ENCODE data around the gene NRP2.
A peak's percentile ranks its signal among the peaks of the same experiment; 100 is the strongest.

Gene NRP2

DNA sequence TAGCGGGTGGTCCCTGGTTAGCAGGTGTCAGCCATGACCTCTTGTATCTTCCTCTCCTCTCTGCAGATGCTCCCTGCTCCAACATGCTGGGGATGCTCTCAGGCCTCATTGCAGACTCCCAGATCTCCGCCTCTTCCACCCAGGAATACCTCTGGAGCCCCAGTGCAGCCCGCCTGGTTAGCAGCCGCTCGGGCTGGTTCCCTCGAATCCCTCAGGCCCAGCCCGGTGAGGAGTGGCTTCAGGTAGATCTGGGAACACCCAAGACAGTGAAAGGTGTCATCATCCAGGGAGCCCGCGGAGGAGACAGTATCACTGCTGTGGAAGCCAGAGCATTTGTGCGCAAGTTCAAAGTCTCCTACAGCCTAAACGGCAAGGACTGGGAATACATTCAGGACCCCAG lies 60.8 kb downstream of the NRP2 start:
- TF ChIP-seq TOX (CRISPR knock-in tag; IDR thresholded peaks at IDR 0.05; ENCODE audit: borderline replicate concordance) (no peak), ISL1 (CRISPR knock-in tag; IDR thresholded peaks at IDR 0.05) (no peak), CSRNP3 (CRISPR knock-in tag; IDR thresholded peaks at IDR 0.05) (no peak), PPARA (CRISPR knock-in tag; IDR thresholded peaks at IDR 0.05; ENCODE audit: borderline replicate concordance) (no peak), ZFP30 (CRISPR knock-in tag; IDR thresholded peaks at IDR 0.05) (no peak), ESRRG (CRISPR knock-in tag; IDR thresholded peaks at IDR 0.05) (no peak), ZFP3 (CRISPR knock-in tag; IDR thresholded peaks at IDR 0.05) (no peak), GLIS3 (CRISPR knock-in tag; IDR thresholded peaks at IDR 0.05) (no peak), TCF4 (CRISPR knock-in tag; IDR thresholded peaks at IDR 0.05; ENCODE audit: borderline replicate concordance) (no peak), SNAI2 (CRISPR knock-in tag; IDR thresholded peaks at IDR 0.05) (no peak), ZNF565 (CRISPR knock-in tag; conservative IDR thresholded peaks at IDR 0.05; ENCODE audit: low read depth) (no peak), BACH2 (CRISPR knock-in tag; IDR thresholded peaks at IDR 0.05; ENCODE audit: borderline replicate concordance) (no peak), POU6F1 (CRISPR knock-in tag; IDR thresholded peaks at IDR 0.05; ENCODE audit: borderline replicate concordance, low read depth) (no peak), ZNF70 (CRISPR knock-in tag; IDR thresholded peaks at IDR 0.05) (no peak), ZC3H10 (CRISPR knock-in tag; IDR thresholded peaks at IDR 0.05) (no peak), CREB5 (CRISPR knock-in tag; IDR thresholded peaks at IDR 0.05; ENCODE audit: low read depth) (no peak), OSR1 (CRISPR knock-in tag; IDR thresholded peaks at IDR 0.05) (no peak), RARB (CRISPR knock-in tag; IDR thresholded peaks at IDR 0.05) (no peak)
- ATAC-seq, result no peak

DNA sequence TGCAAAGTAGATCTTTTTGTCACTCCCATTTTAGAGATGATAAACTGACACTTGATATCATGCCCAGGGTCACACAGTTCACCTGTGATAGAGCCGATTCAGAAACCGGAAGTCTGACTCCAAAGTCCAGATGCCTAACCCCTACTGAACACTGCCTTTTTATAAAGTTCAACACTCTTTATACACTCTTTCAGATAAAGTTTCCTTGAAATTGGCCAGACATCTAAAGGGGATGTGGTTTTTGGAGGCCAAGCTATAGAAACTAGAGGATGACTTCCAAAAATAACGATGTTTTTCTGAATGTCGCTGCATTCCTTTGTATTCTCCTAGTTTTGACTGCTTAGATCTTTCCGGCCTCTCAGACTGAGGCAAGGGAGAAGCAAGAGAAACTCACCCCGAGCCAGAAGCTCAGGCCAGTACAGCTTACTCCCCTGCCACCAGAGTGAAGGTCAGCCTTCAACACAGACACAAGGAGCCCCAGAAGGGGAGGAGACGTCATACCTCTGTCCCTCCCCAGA lies 61.8 kb downstream of the NRP2 start:
- TF ChIP-seq BACH2 (CRISPR knock-in tag; IDR thresholded peaks at IDR 0.05; ENCODE audit: borderline replicate concordance), result no peak
- TF ChIP-seq TCF4 (CRISPR knock-in tag; IDR thresholded peaks at IDR 0.05; ENCODE audit: borderline replicate concordance), result no peak
- no peak for ATAC-seq

DNA sequence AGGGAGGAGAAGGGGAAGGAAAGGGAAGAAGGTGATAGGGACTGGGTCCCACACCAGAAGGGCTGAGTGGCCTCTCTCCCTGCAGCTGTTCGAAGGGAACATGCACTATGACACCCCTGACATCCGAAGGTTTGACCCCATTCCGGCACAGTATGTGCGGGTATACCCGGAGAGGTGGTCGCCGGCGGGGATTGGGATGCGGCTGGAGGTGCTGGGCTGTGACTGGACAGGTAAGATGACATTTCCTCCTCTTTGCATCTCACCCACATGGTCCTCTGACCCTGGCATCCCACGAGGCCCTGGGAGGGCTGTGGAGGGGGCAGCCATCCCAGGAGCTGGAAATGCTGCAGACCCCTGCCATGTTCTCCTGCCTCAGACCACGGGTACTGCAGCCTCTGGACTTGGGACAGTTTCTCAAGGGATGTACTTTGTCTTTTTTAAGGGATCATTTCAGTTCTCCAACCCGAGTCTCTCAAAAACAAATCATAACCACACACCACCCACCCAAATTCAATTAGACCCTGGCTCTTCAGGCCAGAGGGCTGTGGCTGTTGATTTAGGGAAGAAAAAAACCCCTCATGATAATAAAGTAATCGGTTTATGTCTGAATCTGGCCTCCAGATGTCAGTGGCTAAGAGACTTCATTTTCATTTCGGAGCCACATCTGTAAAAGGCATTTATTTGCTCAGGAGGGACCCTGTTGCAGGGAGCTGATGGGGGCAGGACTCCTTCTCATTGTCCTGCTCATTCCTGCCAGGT lies 63.5 kb downstream of the NRP2 start:
- peak; percentile 41 for ATAC-seq
- TF ChIP-seq TCF4 (CRISPR knock-in tag; IDR thresholded peaks at IDR 0.05; ENCODE audit: borderline replicate concordance), result peak; percentile 100
- TF ChIP-seq GLIS3 (CRISPR knock-in tag; IDR thresholded peaks at IDR 0.05), result no peak
- no peak for TF ChIP-seq OSR1 (CRISPR knock-in tag; IDR thresholded peaks at IDR 0.05)
- 0 out of 2 replicates have a peak, but pooled peaks have one; percentile 32 for TF ChIP-seq ZNF70 (CRISPR knock-in tag; IDR thresholded peaks at IDR 0.05)
- TF ChIP-seq RARB (CRISPR knock-in tag; IDR thresholded peaks at IDR 0.05), result no peak
- TF ChIP-seq ZFP3 (CRISPR knock-in tag; IDR thresholded peaks at IDR 0.05), result no peak
- no peak for TF ChIP-seq ISL1 (CRISPR knock-in tag; IDR thresholded peaks at IDR 0.05)
- no peak; the same call in 1 of the 2 replicates for TF ChIP-seq ZNF8 (CRISPR knock-in tag; IDR thresholded peaks at IDR 0.05)
- no peak for TF ChIP-seq ZNF565 (CRISPR knock-in tag; conservative IDR thresholded peaks at IDR 0.05; ENCODE audit: low read depth)
- no peak for TF ChIP-seq ZC3H10 (CRISPR knock-in tag; IDR thresholded peaks at IDR 0.05)
- no peak for TF ChIP-seq BACH2 (CRISPR knock-in tag; IDR thresholded peaks at IDR 0.05; ENCODE audit: borderline replicate concordance)
- TF ChIP-seq SNAI2 (CRISPR knock-in tag; IDR thresholded peaks at IDR 0.05), result no peak
- 0 out of 2 replicates have a peak, but pooled peaks have one; percentile 46 for TF ChIP-seq PPARA (CRISPR knock-in tag; IDR thresholded peaks at IDR 0.05; ENCODE audit: borderline replicate concordance)
- no peak for TF ChIP-seq ZFP30 (CRISPR knock-in tag; IDR thresholded peaks at IDR 0.05)
- peak; percentile 75; the same call in 1 of the 2 replicates for TF ChIP-seq CSRNP3 (CRISPR knock-in tag; IDR thresholded peaks at IDR 0.05)
- peak; percentile 83 for TF ChIP-seq TSHZ2 (CRISPR knock-in tag; IDR thresholded peaks at IDR 0.05)
- TF ChIP-seq CREB5 (CRISPR knock-in tag; IDR thresholded peaks at IDR 0.05; ENCODE audit: low read depth), result no peak
- no peak for TF ChIP-seq CSDC2 (CRISPR knock-in tag; IDR thresholded peaks at IDR 0.05)
- TF ChIP-seq, protein P1, sequence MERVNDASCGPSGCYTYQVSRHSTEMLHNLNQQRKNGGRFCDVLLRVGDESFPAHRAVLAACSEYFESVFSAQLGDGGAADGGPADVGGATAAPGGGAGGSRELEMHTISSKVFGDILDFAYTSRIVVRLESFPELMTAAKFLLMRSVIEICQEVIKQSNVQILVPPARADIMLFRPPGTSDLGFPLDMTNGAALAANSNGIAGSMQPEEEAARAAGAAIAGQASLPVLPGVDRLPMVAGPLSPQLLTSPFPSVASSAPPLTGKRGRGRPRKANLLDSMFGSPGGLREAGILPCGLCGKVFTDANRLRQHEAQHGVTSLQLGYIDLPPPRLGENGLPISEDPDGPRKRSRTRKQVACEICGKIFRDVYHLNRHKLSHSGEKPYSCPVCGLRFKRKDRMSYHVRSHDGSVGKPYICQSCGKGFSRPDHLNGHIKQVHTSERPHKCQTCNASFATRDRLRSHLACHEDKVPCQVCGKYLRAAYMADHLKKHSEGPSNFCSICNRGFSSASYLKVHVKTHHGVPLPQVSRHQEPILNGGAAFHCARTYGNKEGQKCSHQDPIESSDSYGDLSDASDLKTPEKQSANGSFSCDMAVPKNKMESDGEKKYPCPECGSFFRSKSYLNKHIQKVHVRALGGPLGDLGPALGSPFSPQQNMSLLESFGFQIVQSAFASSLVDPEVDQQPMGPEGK (CRISPR knock-in tag; IDR thresholded peaks at IDR 0.05; ENCODE audit: borderline replicate concordance), result no peak
